ENCODE measurements around the gene SDCBP2. TPM values are rescaled to one million over a fixed set of nuclear protein-coding genes. Genes with fewer than 3 reads are reported as not detected.

SDCBP2 gene
- total and polyA plus RNA-seq, 2 experiments from 2014 or later: 3.2 to 5.3 TPM

DNA sequence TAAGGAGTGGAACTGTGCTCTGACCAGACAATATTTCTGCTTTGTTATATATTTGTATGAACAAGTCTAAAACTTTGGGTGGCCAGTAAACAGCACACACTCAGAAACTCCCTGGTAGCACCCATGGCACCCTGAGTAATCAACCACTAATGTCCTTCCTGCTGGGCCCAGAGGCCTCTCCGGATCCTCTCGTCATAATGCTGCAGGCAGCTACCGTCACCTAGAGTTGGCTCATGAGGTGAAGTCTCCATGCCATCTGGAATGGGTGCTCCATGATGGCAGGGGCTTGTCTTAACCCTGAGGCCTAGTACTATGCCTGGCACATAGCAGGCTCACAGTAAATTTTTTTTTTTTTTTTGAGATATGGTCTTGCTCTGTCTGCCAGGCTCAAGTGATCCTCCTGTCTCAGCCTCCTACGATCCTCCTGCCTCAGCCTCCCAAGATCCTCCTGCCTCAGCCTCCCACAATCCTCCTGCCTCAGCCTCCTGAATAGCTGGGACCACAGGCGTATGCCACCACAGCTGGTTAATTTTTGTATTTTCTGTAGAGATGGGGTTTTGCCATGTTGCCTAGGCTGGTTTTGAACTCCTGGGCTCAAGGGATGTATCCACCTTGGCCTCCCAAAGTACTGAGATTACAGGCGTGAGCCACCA lies 3.0 kb upstream of the SDCBP2 start:
- peaks cover 20% of the 10 kb centered on the region for H3K4me1 Mint-ChIP-seq
- no peak overlapping the region for H3K4me3 Mint-ChIP-seq
- no peak overlapping the region for H3K4me3 ChIP-seq
- H3K27me3 ChIP-seq (ENCODE audit: insufficient read depth): no peaks in the 10 kb centered on the region
- peaks cover 17% of the 10 kb centered on the region for H4K20me1 ChIP-seq (replicated peaks; ENCODE audit: insufficient read depth)
- no peak for ATAC-seq
- no peak overlapping the region for H2AFZ ChIP-seq
- H3K27ac Mint-ChIP-seq: no peak overlapping the region
- no peaks in the 10 kb centered on the region for H3F3A ChIP-seq (replicated peaks; ENCODE audit: low read depth)
- no peak overlapping the region for H3K27ac ChIP-seq (ENCODE audit: low read depth)
- TF ChIP-seq, protein P1, sequence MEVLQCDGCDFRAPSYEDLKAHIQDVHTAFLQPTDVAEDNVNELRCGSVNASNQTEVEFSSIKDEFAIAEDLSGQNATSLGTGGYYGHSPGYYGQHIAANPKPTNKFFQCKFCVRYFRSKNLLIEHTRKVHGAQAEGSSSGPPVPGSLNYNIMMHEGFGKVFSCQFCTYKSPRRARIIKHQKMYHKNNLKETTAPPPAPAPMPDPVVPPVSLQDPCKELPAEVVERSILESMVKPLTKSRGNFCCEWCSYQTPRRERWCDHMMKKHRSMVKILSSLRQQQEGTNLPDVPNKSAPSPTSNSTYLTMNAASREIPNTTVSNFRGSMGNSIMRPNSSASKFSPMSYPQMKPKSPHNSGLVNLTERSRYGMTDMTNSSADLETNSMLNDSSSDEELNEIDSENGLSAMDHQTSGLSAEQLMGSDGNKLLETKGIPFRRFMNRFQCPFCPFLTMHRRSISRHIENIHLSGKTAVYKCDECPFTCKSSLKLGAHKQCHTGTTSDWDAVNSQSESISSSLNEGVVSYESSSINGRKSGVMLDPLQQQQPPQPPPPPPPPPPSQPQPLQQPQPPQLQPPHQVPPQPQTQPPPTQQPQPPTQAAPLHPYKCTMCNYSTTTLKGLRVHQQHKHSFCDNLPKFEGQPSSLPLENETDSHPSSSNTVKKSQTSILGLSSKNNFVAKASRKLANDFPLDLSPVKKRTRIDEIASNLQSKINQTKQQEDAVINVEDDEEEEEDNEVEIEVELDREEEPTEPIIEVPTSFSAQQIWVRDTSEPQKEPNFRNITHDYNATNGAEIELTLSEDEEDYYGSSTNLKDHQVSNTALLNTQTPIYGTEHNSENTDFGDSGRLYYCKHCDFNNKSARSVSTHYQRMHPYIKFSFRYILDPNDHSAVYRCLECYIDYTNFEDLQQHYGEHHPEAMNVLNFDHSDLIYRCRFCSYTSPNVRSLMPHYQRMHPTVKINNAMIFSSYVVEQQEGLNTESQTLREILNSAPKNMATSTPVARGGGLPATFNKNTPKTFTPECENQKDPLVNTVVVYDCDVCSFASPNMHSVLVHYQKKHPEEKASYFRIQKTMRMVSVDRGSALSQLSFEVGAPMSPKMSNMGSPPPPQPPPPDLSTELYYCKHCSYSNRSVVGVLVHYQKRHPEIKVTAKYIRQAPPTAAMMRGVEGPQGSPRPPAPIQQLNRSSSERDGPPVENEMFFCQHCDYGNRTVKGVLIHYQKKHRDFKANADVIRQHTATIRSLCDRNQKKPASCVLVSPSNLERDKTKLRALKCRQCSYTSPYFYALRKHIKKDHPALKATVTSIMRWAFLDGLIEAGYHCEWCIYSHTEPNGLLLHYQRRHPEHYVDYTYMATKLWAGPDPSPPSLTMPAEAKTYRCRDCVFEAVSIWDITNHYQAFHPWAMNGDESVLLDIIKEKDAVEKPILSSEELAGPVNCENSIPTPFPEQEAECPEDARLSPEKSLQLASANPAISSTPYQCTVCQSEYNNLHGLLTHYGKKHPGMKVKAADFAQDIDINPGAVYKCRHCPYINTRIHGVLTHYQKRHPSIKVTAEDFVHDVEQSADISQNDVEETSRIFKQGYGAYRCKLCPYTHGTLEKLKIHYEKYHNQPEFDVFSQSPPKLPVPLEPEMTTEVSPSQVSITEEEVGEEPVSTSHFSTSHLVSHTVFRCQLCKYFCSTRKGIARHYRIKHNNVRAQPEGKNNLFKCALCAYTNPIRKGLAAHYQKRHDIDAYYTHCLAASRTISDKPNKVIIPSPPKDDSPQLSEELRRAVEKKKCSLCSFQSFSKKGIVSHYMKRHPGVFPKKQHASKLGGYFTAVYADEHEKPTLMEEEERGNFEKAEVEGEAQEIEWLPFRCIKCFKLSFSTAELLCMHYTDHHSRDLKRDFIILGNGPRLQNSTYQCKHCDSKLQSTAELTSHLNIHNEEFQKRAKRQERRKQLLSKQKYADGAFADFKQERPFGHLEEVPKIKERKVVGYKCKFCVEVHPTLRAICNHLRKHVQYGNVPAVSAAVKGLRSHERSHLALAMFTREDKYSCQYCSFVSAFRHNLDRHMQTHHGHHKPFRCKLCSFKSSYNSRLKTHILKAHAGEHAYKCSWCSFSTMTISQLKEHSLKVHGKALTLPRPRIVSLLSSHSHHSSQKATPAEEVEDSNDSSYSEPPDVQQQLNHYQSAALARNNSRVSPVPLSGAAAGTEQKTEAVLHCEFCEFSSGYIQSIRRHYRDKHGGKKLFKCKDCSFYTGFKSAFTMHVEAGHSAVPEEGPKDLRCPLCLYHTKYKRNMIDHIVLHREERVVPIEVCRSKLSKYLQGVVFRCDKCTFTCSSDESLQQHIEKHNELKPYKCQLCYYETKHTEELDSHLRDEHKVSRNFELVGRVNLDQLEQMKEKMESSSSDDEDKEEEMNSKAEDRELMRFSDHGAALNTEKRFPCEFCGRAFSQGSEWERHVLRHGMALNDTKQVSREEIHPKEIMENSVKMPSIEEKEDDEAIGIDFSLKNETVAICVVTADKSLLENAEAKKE (CRISPR knock-in tag; IDR thresholded peaks at IDR 0.05): no peak
- no peak for TF ChIP-seq NANOG (IDR thresholded peaks at IDR 0.05; ENCODE audit: borderline replicate concordance)
- no peak for TF ChIP-seq EZH2phosphoT487 (IDR thresholded peaks at IDR 0.05; ENCODE audit: unreplicated experiment)
- TF ChIP-seq, protein P2, sequence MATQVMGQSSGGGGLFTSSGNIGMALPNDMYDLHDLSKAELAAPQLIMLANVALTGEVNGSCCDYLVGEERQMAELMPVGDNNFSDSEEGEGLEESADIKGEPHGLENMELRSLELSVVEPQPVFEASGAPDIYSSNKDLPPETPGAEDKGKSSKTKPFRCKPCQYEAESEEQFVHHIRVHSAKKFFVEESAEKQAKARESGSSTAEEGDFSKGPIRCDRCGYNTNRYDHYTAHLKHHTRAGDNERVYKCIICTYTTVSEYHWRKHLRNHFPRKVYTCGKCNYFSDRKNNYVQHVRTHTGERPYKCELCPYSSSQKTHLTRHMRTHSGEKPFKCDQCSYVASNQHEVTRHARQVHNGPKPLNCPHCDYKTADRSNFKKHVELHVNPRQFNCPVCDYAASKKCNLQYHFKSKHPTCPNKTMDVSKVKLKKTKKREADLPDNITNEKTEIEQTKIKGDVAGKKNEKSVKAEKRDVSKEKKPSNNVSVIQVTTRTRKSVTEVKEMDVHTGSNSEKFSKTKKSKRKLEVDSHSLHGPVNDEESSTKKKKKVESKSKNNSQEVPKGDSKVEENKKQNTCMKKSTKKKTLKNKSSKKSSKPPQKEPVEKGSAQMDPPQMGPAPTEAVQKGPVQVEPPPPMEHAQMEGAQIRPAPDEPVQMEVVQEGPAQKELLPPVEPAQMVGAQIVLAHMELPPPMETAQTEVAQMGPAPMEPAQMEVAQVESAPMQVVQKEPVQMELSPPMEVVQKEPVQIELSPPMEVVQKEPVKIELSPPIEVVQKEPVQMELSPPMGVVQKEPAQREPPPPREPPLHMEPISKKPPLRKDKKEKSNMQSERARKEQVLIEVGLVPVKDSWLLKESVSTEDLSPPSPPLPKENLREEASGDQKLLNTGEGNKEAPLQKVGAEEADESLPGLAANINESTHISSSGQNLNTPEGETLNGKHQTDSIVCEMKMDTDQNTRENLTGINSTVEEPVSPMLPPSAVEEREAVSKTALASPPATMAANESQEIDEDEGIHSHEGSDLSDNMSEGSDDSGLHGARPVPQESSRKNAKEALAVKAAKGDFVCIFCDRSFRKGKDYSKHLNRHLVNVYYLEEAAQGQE (IDR thresholded peaks at IDR 0.05; ENCODE audit: unreplicated experiment): no peak
- TF ChIP-seq JUNB (IDR thresholded peaks at IDR 0.05; ENCODE audit: unreplicated experiment): no peak
- TF ChIP-seq POLR2AphosphoS5 (IDR thresholded peaks at IDR 0.05; ENCODE audit: low read depth): no peak
- no peaks in the 10 kb centered on the region for H3K9me2 ChIP-seq (ENCODE audit: insufficient read depth)
- H3K27me3 Mint-ChIP-seq (ENCODE audit: insufficient read depth, low read depth, poor library complexity): peaks cover 8% of the 10 kb centered on the region
- H3K4me2 ChIP-seq: no peak overlapping the region
- no peaks in the 10 kb centered on the region; the same call in 1 of the 2 replicates for H3K4me1 ChIP-seq (ENCODE audit: insufficient read depth)
- no peak for DNase-seq (ENCODE audit: low spot score)
- no peaks in the 10 kb centered on the region for H3K36me3 ChIP-seq (ENCODE audit: insufficient read depth)
- peaks cover 26% of the 10 kb centered on the region for H3K79me2 ChIP-seq (replicated peaks; ENCODE audit: insufficient read depth)
- H3K36me3 Mint-ChIP-seq (ENCODE audit: low read depth): peaks cover 20% of the 10 kb centered on the region
- H3K9me3 Mint-ChIP-seq: no peaks in the 10 kb centered on the region

Measured in GM23338 (cell line).